Mesendoderm (in vitro differentiated cells): ENCODE results near the gene PACRGL.

ENCODE experiments used
- DNase-seq: peaks from one replicate; pipeline ENCODE4 v3.0.0; 2013
- H2AK5ac ChIP-seq: 2 replicates; pipeline ENCODE4 v1.6.1; 2013; ENCODE audit warnings: low read length, inconsistent platforms
- H2BK120ac ChIP-seq: 2 replicates; pipeline ENCODE4 v1.6.1; 2013; ENCODE audit warnings: low read depth, mild to moderate bottlenecking, low read length, moderate library complexity, mixed read lengths
- H2BK15ac ChIP-seq: replicated peaks from 2 replicates; pipeline ENCODE4 v1.6.1; 2013; ENCODE audit warnings: low read depth, mild to moderate bottlenecking, moderate library complexity
- H2BK5ac ChIP-seq: 2 replicates; pipeline ENCODE4 v1.6.1; 2013; ENCODE audit warnings: low read length, inconsistent platforms
- H3K18ac ChIP-seq: 2 replicates; pipeline ENCODE4 v1.6.1; 2013; ENCODE audit warnings: mild to moderate bottlenecking, low read length, mixed read lengths
- H3K23ac ChIP-seq: one replicate; pipeline ENCODE4 v1.6.1; 2013; ENCODE audit warnings: low read length
- H3K27ac ChIP-seq: 2 replicates; pipeline ENCODE4 v1.5.1; 2013; ENCODE audit warnings: low read depth, mild to moderate bottlenecking, inconsistent platforms, low read length, moderate library complexity
- H3K27me3 ChIP-seq: 2 replicates; pipeline ENCODE4 v1.6.1; 2013; ENCODE audit warnings: low read length, control low read depth, mild to moderate bottlenecking, inconsistent platforms; ENCODE audit not compliant: insufficient read depth, poor library complexity
- H3K36me3 ChIP-seq: 2 replicates; pipeline ENCODE4 v1.6.1; 2013; ENCODE audit warnings: low read length, inconsistent platforms; ENCODE audit not compliant: control insufficient read depth, insufficient read depth
- H3K4ac ChIP-seq: one replicate; pipeline ENCODE4 v1.6.1; 2013; ENCODE audit warnings: low read depth, mild to moderate bottlenecking, low read length, moderate library complexity
- H3K4me1 ChIP-seq: 2 replicates; pipeline ENCODE4 v1.6.1; 2013; ENCODE audit warnings: low read depth, low read length, inconsistent platforms; ENCODE audit not compliant: control insufficient read depth
- H3K4me2 ChIP-seq: 2 replicates; pipeline ENCODE4 v1.6.1; 2013; ENCODE audit warnings: low read length
- H3K4me3 ChIP-seq: 2 replicates; pipeline ENCODE4 v1.5.1; 2013; ENCODE audit warnings: mild to moderate bottlenecking, low read length
- H3K56ac ChIP-seq: one replicate; pipeline ENCODE4 v1.6.1; 2013; ENCODE audit warnings: low read length
- H3K79me1 ChIP-seq: 2 replicates; pipeline ENCODE4 v1.6.1; 2013; ENCODE audit warnings: low read length, inconsistent platforms
- H3K79me2 ChIP-seq: 2 replicates; pipeline ENCODE4 v1.6.1; 2013; ENCODE audit warnings: mild to moderate bottlenecking, low read length; ENCODE audit not compliant: control insufficient read depth, insufficient read depth
- H3K9ac ChIP-seq: 2 replicates; pipeline ENCODE4 v1.6.1; 2013; ENCODE audit warnings: low read length, inconsistent platforms
- H4K5ac ChIP-seq: one replicate; pipeline ENCODE4 v1.6.1; 2013; ENCODE audit warnings: low read length
- H4K8ac ChIP-seq: one replicate; pipeline ENCODE4 v1.6.1; 2013; ENCODE audit warnings: low read depth, mild to moderate bottlenecking, control low read depth, low read length, moderate library complexity
- WGBS: extraction: QIAGEN DNeasy Blood & Tissue Kit; methylation state at CpG from one replicate; pipeline ENCODE4 v1.1.7; 2013; ENCODE audit warnings: low lambda C conversion rate, missing lambda C conversion rate; ENCODE audit not compliant: insufficient coverage; ENCODE audit errors: extremely low coverage; 5-methylcytosine and 5-hydroxymethylcytosine counted together

Gene PACRGL

DNA sequence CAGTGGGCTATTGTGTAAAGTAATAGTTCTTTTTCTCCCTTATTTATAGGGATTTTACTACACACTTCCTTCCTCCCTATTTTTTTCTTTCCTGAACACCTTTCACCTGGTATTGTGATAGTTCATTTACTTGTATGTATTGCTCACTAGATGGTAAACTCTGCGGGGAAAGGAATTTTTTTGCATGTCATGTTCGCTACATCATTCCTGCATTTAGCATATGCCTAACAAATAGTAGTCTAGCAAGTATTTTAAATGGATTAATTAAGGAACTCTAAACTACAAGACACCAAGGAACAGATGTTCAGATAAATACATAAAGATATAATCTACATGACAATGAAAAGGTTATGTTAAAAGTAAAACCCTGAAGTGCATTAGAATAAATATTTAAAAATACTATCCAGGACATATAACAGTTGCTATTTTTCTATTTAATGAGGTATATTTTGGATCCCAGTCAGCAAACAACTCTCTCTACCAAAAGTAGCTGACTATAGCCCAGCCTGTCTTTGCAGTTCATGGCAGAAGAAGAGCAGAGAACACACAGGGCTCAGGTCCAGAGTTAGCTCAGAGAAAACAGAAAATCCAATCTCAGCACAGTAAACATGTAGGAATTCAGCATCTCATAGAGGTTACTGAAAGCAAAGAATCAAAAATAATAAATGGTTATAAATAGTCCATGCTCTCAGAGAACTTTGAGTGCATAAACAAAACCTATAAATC lies 87.8 kb downstream of the PACRGL start:
- no peak for DNase-seq
- Histone ChIP-seq H3K27ac (no peak overlapping the region), H3K79me1 (no peaks in the 10 kb centered on the region), H4K8ac (no peak overlapping the region), H2AK5ac (no peak overlapping the region), H3K4me2 (no peak overlapping the region), H2BK5ac (no peak overlapping the region), H2BK15ac (no peak overlapping the region), H3K4me3 (no peak overlapping the region), H3K79me2 (no peaks in the 10 kb centered on the region), H3K18ac (no peak overlapping the region), H3K56ac (no peak overlapping the region), H3K4me1 (no peaks in the 10 kb centered on the region), H3K36me3 (no peaks in the 10 kb centered on the region), H3K23ac (no peak overlapping the region), H3K4ac (no peak overlapping the region), H3K9ac (no peak overlapping the region), H3K27me3 (no peaks in the 10 kb centered on the region), H2BK120ac (no peak overlapping the region), H4K5ac (no peak overlapping the region)
- no CpG with 5 or more reads among the region's 2 CpGs for WGBS
